ENCODE measurements around the gene HPCAL1. TPM values are rescaled to one million over a fixed set of nuclear protein-coding genes. Genes with fewer than 3 reads are reported as not detected.

The HPCAL1 gene
- total and polyA plus RNA-seq, 2 donors (not counting 1 experiment from before 2014, with no cell fraction given) = 60.3 to 65.1 TPM

DNA sequence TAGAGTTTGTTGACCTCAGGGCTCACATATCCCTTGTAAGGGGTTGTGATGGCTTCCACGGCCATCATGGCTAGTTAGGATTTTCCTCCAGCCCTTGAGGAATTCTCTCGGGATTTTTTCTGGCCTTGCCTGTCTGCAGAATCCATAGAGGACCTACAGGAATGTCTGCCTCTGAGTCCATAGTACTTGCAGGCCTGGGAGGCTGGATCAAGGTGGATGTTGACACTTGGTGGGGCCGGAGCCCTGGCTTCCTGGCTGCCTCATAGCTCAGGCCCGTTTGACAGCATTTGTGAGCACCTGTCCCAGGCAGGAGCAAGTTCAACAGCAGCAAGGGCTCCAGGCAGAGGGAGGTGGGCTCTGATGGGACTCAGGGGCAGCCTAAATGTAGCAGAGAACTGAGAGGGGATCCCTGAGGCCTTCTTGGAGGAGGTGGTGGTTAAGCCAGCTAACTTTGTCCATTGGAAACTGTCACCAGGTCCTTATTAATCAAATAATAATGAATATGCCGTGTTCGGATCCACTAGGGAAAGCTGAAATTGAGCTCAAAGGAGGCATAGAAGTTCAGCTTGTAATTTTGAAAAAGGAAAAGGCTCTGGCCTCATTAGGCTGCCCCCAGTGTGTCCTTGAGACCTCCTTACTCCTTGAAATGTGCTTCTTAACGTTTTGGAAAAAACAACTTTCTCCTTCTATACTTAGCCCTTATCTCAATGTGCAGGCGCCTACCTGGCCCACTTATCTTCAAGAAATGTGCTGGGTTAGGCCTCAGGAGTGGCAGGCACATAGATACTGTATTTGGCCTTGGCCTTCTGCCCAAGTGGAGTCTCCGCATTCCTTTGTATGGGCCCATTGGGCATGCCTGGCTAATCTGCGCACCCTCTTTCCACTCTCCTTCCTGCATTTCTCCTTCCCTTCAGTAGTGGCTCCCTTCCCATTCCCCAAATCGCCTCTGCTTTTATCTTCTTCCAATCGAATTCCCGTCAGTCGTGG, 66.9 kb downstream of the HPCAL1 start:
- Histone ChIP-seq H3K4me1 (ENCODE audit: control insufficient read depth in 2 of 2, insufficient read depth in 2 of 2, low read length in 2 of 2) (peaks cover 3 to 21% of the 10 kb centered on the region in 2 donors), H3K79me2 (ENCODE audit: control insufficient read depth, insufficient read depth, low read length) (peaks cover 85% of the 10 kb centered on the region), H2AFZ (ENCODE audit: insufficient read depth, low read depth, low read length, poor library complexity, severe bottlenecking) (no peak overlapping the region), H3K27ac (ENCODE audit: low read length in 2 of 2) (no peak overlapping the region), H3K9ac (ENCODE audit: low read length) (no peak overlapping the region), H3K4me3 (ENCODE audit: control extremely low read depth in 1 of 5, extremely low read depth in 1 of 5, insufficient read depth in 1 of 5, low read depth in 2 of 5, low read length in 4 of 5) (no peak overlapping the region), H3K36me3 (replicated peaks in 1 of 2; ENCODE audit: control extremely low read depth in 1 of 2, control insufficient read depth in 1 of 2, extremely low read depth in 1 of 2, insufficient read depth in 2 of 2, low read length in 1 of 2) (peaks cover 0 to 2% of the 10 kb centered on the region in 2 experiments), H3K9me3 (ENCODE audit: control extremely low read depth in 1 of 3, control insufficient read depth in 2 of 3, insufficient read depth in 1 of 3, low read length in 2 of 3) (no peaks in the 10 kb centered on the region), H4K20me1 (ENCODE audit: control insufficient read depth, insufficient read depth, low read length, poor library complexity, severe bottlenecking) (peaks cover 36% of the 10 kb centered on the region), H3K27me3 (replicated peaks in 1 of 4; ENCODE audit: control extremely low read depth in 1 of 4, control insufficient read depth in 3 of 4, insufficient read depth in 4 of 4, low read length in 3 of 4) (no peaks in the 10 kb centered on the region), H3K4me2 (replicated peaks; ENCODE audit: low read depth, low read length, poor library complexity, severe bottlenecking) (no peak overlapping the region)
- no peak overlapping the region for H3K4me3 Mint-ChIP-seq
- peak overlapping the region; percentile 73 for H3K27ac Mint-ChIP-seq
- H3K27me3 Mint-ChIP-seq = no peaks in the 10 kb centered on the region
- ChIA-PET POLR2A (no interaction called here), CTCF (no interaction called here)
- DNase-seq (no peak), ATAC-seq (ENCODE audit: low read depth) (no peak)
- WGBS (ENCODE audit: insufficient coverage) = 89% methylated on average over 11 of the region's 14 CpGs
- no peaks in the 10 kb centered on the region for H3K9me3 Mint-ChIP-seq (ENCODE audit: insufficient read depth)
- intact Hi-C loops (cut with micrococcal nuclease) = no loop called here
- TF ChIP-seq EZH2 (IDR thresholded peaks at IDR 0.05; ENCODE audit: borderline replicate concordance, insufficient read depth, low read depth, low read length, poor library complexity, severe bottlenecking) (no peak), CTCF (IDR thresholded peaks at IDR 0.05) (no peak)
- H3K4me1 Mint-ChIP-seq = peaks cover 49% of the 10 kb centered on the region

GRCh38 chr2:10370390-10370789, 67.7 kb downstream of the HPCAL1 start:
- H2AFZ ChIP-seq (ENCODE audit: insufficient read depth, low read depth, low read length, poor library complexity, severe bottlenecking) = no peak overlapping the region
- no peak overlapping the region for H3K4me3 ChIP-seq (ENCODE audit: control extremely low read depth in 1 of 5, extremely low read depth in 1 of 5, insufficient read depth in 1 of 5, low read depth in 2 of 5, low read length in 4 of 5)
- peaks cover 11 to 29% of the 10 kb centered on the region in 2 donors for H3K4me1 ChIP-seq (ENCODE audit: control insufficient read depth in 2 of 2, insufficient read depth in 2 of 2, low read length in 2 of 2)
- TF ChIP-seq CTCF (IDR thresholded peaks at IDR 0.05) (no peak), EZH2 (IDR thresholded peaks at IDR 0.05; ENCODE audit: borderline replicate concordance, insufficient read depth, low read depth, low read length, poor library complexity, severe bottlenecking) (no peak)
- no peaks in the 10 kb centered on the region for H3K9me3 ChIP-seq (ENCODE audit: control extremely low read depth in 1 of 3, control insufficient read depth in 2 of 3, insufficient read depth in 1 of 3, low read length in 2 of 3)
- H3K4me2 ChIP-seq (replicated peaks; ENCODE audit: low read depth, low read length, poor library complexity, severe bottlenecking) = no peak overlapping the region
- H3K27ac ChIP-seq (ENCODE audit: low read length in 2 of 2) = no peak overlapping the region
- H3K27me3 Mint-ChIP-seq = no peaks in the 10 kb centered on the region
- H3K9ac ChIP-seq (ENCODE audit: low read length) = no peak overlapping the region
- H3K9me3 Mint-ChIP-seq (ENCODE audit: insufficient read depth) = no peaks in the 10 kb centered on the region
- no peak overlapping the region for H3K4me3 Mint-ChIP-seq
- WGBS (ENCODE audit: insufficient coverage) = 86% methylated on average over 1 of the region's 1 CpG
- peaks cover 32% of the 10 kb centered on the region for H4K20me1 ChIP-seq (ENCODE audit: control insufficient read depth, insufficient read depth, low read length, poor library complexity, severe bottlenecking)
- DNase-seq (no peak), ATAC-seq (ENCODE audit: low read depth) (no peak)
- intact Hi-C loops (cut with micrococcal nuclease) = no loop called here
- peak overlapping the region; percentile 73 for H3K27ac Mint-ChIP-seq
- H3K4me1 Mint-ChIP-seq = peaks cover 54% of the 10 kb centered on the region
- POLR2A ChIA-PET = no interaction called here
- peaks cover 0 to 2% of the 10 kb centered on the region in 2 experiments for H3K36me3 ChIP-seq (replicated peaks in 1 of 2; ENCODE audit: control extremely low read depth in 1 of 2, control insufficient read depth in 1 of 2, extremely low read depth in 1 of 2, insufficient read depth in 2 of 2, low read length in 1 of 2)
- CTCF ChIA-PET = no interaction called here
- no peaks in the 10 kb centered on the region for H3K27me3 ChIP-seq (replicated peaks in 1 of 4; ENCODE audit: control extremely low read depth in 1 of 4, control insufficient read depth in 3 of 4, insufficient read depth in 4 of 4, low read length in 3 of 4)
- H3K79me2 ChIP-seq (ENCODE audit: control insufficient read depth, insufficient read depth, low read length) = peaks cover 85% of the 10 kb centered on the region
